ENCODE results near the gene ESR1. TPM values are rescaled to one million over a fixed set of nuclear protein-coding genes. Genes with fewer than 3 reads are reported as not detected.

The ESR1 gene
- total and polyA plus RNA-seq, 9 of the 15 experiments (the other 6 are each of a cell fraction or from before 2014, with no cell fraction given), result 0.03 to 0.27 (median 0.08) TPM; not detected in 1

DNA sequence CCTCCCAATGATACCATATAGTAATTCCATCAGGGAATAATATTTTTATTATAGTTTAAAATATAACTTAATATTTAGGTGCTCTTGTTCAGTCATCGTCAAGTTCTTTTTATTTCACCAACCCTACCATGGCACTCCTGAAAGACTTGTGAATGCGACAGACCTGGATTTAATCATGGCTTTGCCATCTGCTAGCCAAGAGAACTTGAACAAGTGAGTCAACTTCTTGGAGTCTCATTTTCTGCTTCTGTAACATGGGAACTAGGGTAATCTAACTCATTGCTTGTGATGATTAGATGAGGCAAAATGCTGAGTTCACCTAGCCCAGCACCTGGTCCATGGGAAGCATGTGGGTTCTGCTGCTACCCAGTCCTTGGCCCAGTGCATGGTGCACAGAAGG, 62.9 kb downstream of the ESR1 start (continued):
- no peak for TF ChIP-seq RNF219 (CRISPR knock-in tag; IDR thresholded peaks at IDR 0.05)
- no peak for TF ChIP-seq MCM7 (IDR thresholded peaks at IDR 0.05)
- no peak for TF ChIP-seq TAL1 (IDR thresholded peaks at IDR 0.05)
- no peak for TF ChIP-seq SNIP1 (IDR thresholded peaks at IDR 0.05; ENCODE audit: low read depth)

- no peak overlapping the region for H2AFZ ChIP-seq (ENCODE audit: low read depth, low read length)
- DNase-seq (ENCODE audit: extremely low read depth in 1 of 4, low spot score in 3 of 4) (no peak), ATAC-seq (no peak), FAIRE-seq (no peak)
- intact Hi-C loops (cut with micrococcal nuclease), result no loop called here
- no peaks in the 10 kb centered on the region for H3K36me3 ChIP-seq (ENCODE audit: control insufficient read depth, insufficient read depth, low read length)
- no peak overlapping the region for H3K9ac ChIP-seq (ENCODE audit: insufficient read depth in 1 of 2, low read depth in 2 of 2, low read length in 2 of 2)
- no peaks in the 10 kb centered on the region for H3K9me3 ChIP-seq (replicated peaks; ENCODE audit: control insufficient read depth, insufficient read depth, low read depth, low read length)
- POLR2A ChIA-PET, result interaction anchor here (0.8 kb wide), 1 partner anchor 32 kb away, joined by 3 read pairs; no protein-coding TSS in a partner anchor
- H4K20me1 ChIP-seq (replicated peaks; ENCODE audit: control insufficient read depth, insufficient read depth, low read length), result no peaks in the 10 kb centered on the region
- no peak for TF ChIP-seq OTX1 (CRISPR knock-in tag; IDR thresholded peaks at IDR 0.05)
- no peak for TF ChIP-seq ZSCAN32 (CRISPR knock-in tag; IDR thresholded peaks at IDR 0.05)
- no peak overlapping the region for H3K27ac ChIP-seq (ENCODE audit: extremely low read depth, low read depth, low read length)
- CTCF ChIA-PET (ENCODE audit: low intra/inter-chr PET ratio), result no interaction called here
- H3K4me3 ChIP-seq, result no peak overlapping the region
- BruUV-seq (replicated peaks), result no TSS peak
- no peaks in the 10 kb centered on the region for H3K9me1 ChIP-seq (ENCODE audit: control insufficient read depth, insufficient read depth, low read length)
- H3K27me3 ChIP-seq (ENCODE audit: control insufficient read depth in 2 of 2, insufficient read depth in 2 of 2, low read length in 2 of 2), result no peaks in the 10 kb centered on the region
- H3K4me1 ChIP-seq (replicated peaks in 1 of 2; ENCODE audit: control insufficient read depth in 2 of 2, insufficient read depth in 2 of 2, low read length in 2 of 2), result no peaks in the 10 kb centered on the region
- 0% methylated on average over 1 of the region's 1 CpG for WGBS (ENCODE audit: insufficient coverage, low coverage, missing lambda C conversion rate)
- in situ Hi-C loops (cut with MboI), result no loop called here
- H3K4me2 ChIP-seq (ENCODE audit: insufficient read depth, low read length), result no peak overlapping the region
- no peaks in the 10 kb centered on the region for H3K79me2 ChIP-seq (ENCODE audit: control insufficient read depth, insufficient read depth, low read length)
These were observed 68.0 kb downstream of the ESR1 start for GRCh38 chr6:151875524-151875923.
